CD4-positive, alpha-beta T cell treated with Interleukin-15 for 1 hour (primary cell): Measurements from ENCODE around the gene SLC16A8.
"Not testable (repeated sequence)": the region's sequence is repeated elsewhere in the genome, so short reads cannot be mapped to it uniquely, and the experiment has no call there.

Source experiments
- DNase-seq: peaks from one replicate; pipeline ENCODE4 v3.0.0-alpha.2; 2020

Gene SLC16A8

GRCh38 chr22:38083931-38084631 is at the start of gene SLC16A8:
Gene SLC16A8, minus strand, starts transcription at chr22:38084184. Its CDS starts 1,311 bp downstream, at chr22:38082873.
- DNase-seq, result no peak

GRCh38 chr22:38133331-38133730 is 49.3 kb upstream of the SLC16A8 start:
- no peak for DNase-seq

- DNase-seq, result no peak
Measured at GRCh38 chr22:38132794-38133193, 48.8 kb upstream of the SLC16A8 start.

GRCh38 chr22:38132136-38132535 is 48.2 kb upstream of the SLC16A8 start:
- DNase-seq, result no peak

GRCh38 chr22:38131399-38131798 is 47.4 kb upstream of the SLC16A8 start:
- DNase-seq, result no peak

- DNase-seq, result no peak
Measured at GRCh38 chr22:38129856-38130255, 45.9 kb upstream of the SLC16A8 start.

- DNase-seq, result no peak
Measured at GRCh38 chr22:38129021-38129420, 45.0 kb upstream of the SLC16A8 start.

GRCh38 chr22:38127869-38128268 is 43.9 kb upstream of the SLC16A8 start:
- DNase-seq, result no peak

- DNase-seq, result no peak
Measured at GRCh38 chr22:38126928-38127668, 43.1 kb upstream of the SLC16A8 start.

GRCh38 chr22:38125751-38126201 is 41.8 kb upstream of the SLC16A8 start:
- no peak for DNase-seq

GRCh38 chr22:38125038-38125610 is 41.1 kb upstream of the SLC16A8 start:
- DNase-seq, result no peak

- DNase-seq, result no peak
Measured at GRCh38 chr22:38124236-38124974, 40.4 kb upstream of the SLC16A8 start.

- no peak for DNase-seq
Measured at GRCh38 chr22:38122616-38123015, 38.6 kb upstream of the SLC16A8 start.

- DNase-seq, result no peak
Measured at GRCh38 chr22:38120359-38121110, 36.6 kb upstream of the SLC16A8 start.

- DNase-seq, result not testable (repeated sequence)
Measured at GRCh38 chr22:38118747-38119146, 34.8 kb upstream of the SLC16A8 start.

- DNase-seq, result no peak
Measured at GRCh38 chr22:38118182-38118581, 34.2 kb upstream of the SLC16A8 start.

- not testable (repeated sequence) for DNase-seq
Measured at GRCh38 chr22:38117556-38117955, 33.6 kb upstream of the SLC16A8 start.

- no peak for DNase-seq
Measured at GRCh38 chr22:38115423-38116205, 31.6 kb upstream of the SLC16A8 start.

GRCh38 chr22:38114484-38115398 is 30.8 kb upstream of the SLC16A8 start:
- DNase-seq, result peak; percentile 72

GRCh38 chr22:38112381-38112780 is 28.4 kb upstream of the SLC16A8 start:
- no peak for DNase-seq
